ENCODE results near the gene ST3GAL3.

DNA sequence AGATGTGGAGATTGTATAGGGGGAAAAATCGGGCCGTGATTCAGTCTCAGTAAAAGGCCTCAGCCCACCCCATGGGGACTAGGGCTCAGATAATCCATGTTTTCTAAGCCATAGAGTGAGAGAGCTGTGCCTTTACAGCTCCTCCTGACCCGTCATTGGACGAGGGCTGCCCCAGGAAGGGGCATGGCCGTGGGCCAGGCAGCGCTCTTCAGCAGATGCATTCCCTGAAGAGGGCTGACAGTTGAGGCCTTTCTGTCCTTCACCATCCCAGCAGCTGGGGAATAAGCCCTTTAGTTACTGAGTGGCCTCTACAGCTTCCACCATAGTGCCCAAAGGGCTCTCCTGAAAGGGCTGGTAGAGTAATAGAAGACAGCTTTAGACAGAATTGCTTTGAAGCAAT is 57.2 kb downstream of the ST3GAL3 start:
- TF ChIP-seq, protein P1, sequence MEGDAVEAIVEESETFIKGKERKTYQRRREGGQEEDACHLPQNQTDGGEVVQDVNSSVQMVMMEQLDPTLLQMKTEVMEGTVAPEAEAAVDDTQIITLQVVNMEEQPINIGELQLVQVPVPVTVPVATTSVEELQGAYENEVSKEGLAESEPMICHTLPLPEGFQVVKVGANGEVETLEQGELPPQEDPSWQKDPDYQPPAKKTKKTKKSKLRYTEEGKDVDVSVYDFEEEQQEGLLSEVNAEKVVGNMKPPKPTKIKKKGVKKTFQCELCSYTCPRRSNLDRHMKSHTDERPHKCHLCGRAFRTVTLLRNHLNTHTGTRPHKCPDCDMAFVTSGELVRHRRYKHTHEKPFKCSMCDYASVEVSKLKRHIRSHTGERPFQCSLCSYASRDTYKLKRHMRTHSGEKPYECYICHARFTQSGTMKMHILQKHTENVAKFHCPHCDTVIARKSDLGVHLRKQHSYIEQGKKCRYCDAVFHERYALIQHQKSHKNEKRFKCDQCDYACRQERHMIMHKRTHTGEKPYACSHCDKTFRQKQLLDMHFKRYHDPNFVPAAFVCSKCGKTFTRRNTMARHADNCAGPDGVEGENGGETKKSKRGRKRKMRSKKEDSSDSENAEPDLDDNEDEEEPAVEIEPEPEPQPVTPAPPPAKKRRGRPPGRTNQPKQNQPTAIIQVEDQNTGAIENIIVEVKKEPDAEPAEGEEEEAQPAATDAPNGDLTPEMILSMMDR (IDR thresholded peaks at IDR 0.05) = no peak
- no peak for TF ChIP-seq POLR2A (IDR thresholded peaks at IDR 0.05)
